Measurements from ENCODE around the gene TFPI.
A peak's percentile ranks its signal among the peaks of the same experiment; 100 is the strongest.

The TFPI gene

GRCh38 chr2:187435756-187436155 is 118.5 kb downstream of the TFPI start:
- Histone ChIP-seq H3K23ac (ENCODE audit: low read length in 2 of 2) (no peak overlapping the region), H3K18ac (ENCODE audit: low read depth in 1 of 2, low read length in 2 of 2) (no peak overlapping the region)

GRCh38 chr2:187435078-187435477 is 119.2 kb downstream of the TFPI start:
- no peak overlapping the region for H4K8ac ChIP-seq (ENCODE audit: low read length)
- no peak overlapping the region for H3K27ac ChIP-seq (ENCODE audit: low read length, poor library complexity, severe bottlenecking)
- H4K91ac ChIP-seq (ENCODE audit: low read length), result no peak overlapping the region
- 85% methylated on average over 3 of the region's 3 CpGs for WGBS
- no peaks in the 10 kb centered on the region for H3K36me3 ChIP-seq (ENCODE audit: control insufficient read depth in 1 of 2, insufficient read depth in 2 of 2, low read depth in 1 of 2, low read length in 2 of 2)
- no peaks in the 10 kb centered on the region for H3K4me1 ChIP-seq (ENCODE audit: control insufficient read depth, insufficient read depth, low read depth, low read length)
- no peak overlapping the region for H2AK5ac ChIP-seq (ENCODE audit: low read length, severe bottlenecking)
- H2BK120ac ChIP-seq (ENCODE audit: low read depth, low read length), result no peak overlapping the region
- no peak overlapping the region for H2BK15ac ChIP-seq (ENCODE audit: low read depth, poor library complexity, severe bottlenecking)
- no peak for DNase-seq
- no peak overlapping the region for H2AFZ ChIP-seq (ENCODE audit: low read depth, low read length)
- H3K18ac ChIP-seq (ENCODE audit: low read depth in 1 of 2, low read length in 2 of 2), result no peak overlapping the region
- H3K4me3 ChIP-seq (ENCODE audit: insufficient read depth in 1 of 2, low read depth in 1 of 2, low read length in 2 of 2), result no peak overlapping the region
- no peak overlapping the region for H3K9ac ChIP-seq (ENCODE audit: low read length)
- no peaks in the 10 kb centered on the region for H3K79me1 ChIP-seq (replicated peaks; ENCODE audit: low read length, poor library complexity, severe bottlenecking)
- H2BK5ac ChIP-seq (ENCODE audit: low read depth, low read length, poor library complexity, severe bottlenecking), result no peak overlapping the region
- no peak overlapping the region for H3K4ac ChIP-seq (ENCODE audit: low read depth in 1 of 2, low read length in 2 of 2)
- H3K27me3 ChIP-seq (ENCODE audit: control insufficient read depth in 1 of 2, insufficient read depth in 1 of 2, low read length in 2 of 2), result no peaks in the 10 kb centered on the region
- no peak overlapping the region for H3K4me2 ChIP-seq (ENCODE audit: low read length, poor library complexity, severe bottlenecking)
- no peaks in the 10 kb centered on the region for H3K9me3 ChIP-seq (ENCODE audit: control insufficient read depth, low read length)
- no peak overlapping the region for H3K14ac ChIP-seq (ENCODE audit: low read length in 2 of 2)
- no peak overlapping the region for H2BK12ac ChIP-seq (ENCODE audit: low read length in 2 of 2)
- H3K23ac ChIP-seq (ENCODE audit: low read length in 2 of 2), result no peak overlapping the region

More at GRCh38 chr2:187435756-187436155, 118.5 kb downstream of the TFPI start:
- no peaks in the 10 kb centered on the region for H3K4me1 ChIP-seq (ENCODE audit: control insufficient read depth, insufficient read depth, low read depth, low read length)
- no peak overlapping the region for H3K4me2 ChIP-seq (ENCODE audit: low read length, poor library complexity, severe bottlenecking)
- 29% methylated on average over 2 of the region's 4 CpGs for WGBS
- no peaks in the 10 kb centered on the region for H3K9me3 ChIP-seq (ENCODE audit: control insufficient read depth, low read length)
- no peak overlapping the region for H2BK120ac ChIP-seq (ENCODE audit: low read depth, low read length)
- H3K27ac ChIP-seq (ENCODE audit: low read length, poor library complexity, severe bottlenecking), result no peak overlapping the region
- H3K79me1 ChIP-seq (replicated peaks; ENCODE audit: low read length, poor library complexity, severe bottlenecking), result no peaks in the 10 kb centered on the region
- H3K4ac ChIP-seq (ENCODE audit: low read depth in 1 of 2, low read length in 2 of 2), result no peak overlapping the region
- H3K14ac ChIP-seq (ENCODE audit: low read length in 2 of 2), result no peak overlapping the region
- no peak for DNase-seq
- no peak overlapping the region for H2AFZ ChIP-seq (ENCODE audit: low read depth, low read length)
- no peak overlapping the region for H3K9ac ChIP-seq (ENCODE audit: low read length)
- H2BK5ac ChIP-seq (ENCODE audit: low read depth, low read length, poor library complexity, severe bottlenecking), result no peak overlapping the region
- no peaks in the 10 kb centered on the region for H3K36me3 ChIP-seq (ENCODE audit: control insufficient read depth in 1 of 2, insufficient read depth in 2 of 2, low read depth in 1 of 2, low read length in 2 of 2)
- no peaks in the 10 kb centered on the region for H3K27me3 ChIP-seq (ENCODE audit: control insufficient read depth in 1 of 2, insufficient read depth in 1 of 2, low read length in 2 of 2)
- no peak overlapping the region for H2BK15ac ChIP-seq (ENCODE audit: low read depth, poor library complexity, severe bottlenecking)
- no peak overlapping the region for H4K91ac ChIP-seq (ENCODE audit: low read length)
- H4K8ac ChIP-seq (ENCODE audit: low read length), result no peak overlapping the region
- no peak overlapping the region for H3K4me3 ChIP-seq (ENCODE audit: insufficient read depth in 1 of 2, low read depth in 1 of 2, low read length in 2 of 2)
- H2AK5ac ChIP-seq (ENCODE audit: low read length, severe bottlenecking), result no peak overlapping the region
- H2BK12ac ChIP-seq (ENCODE audit: low read length in 2 of 2), result no peak overlapping the region

- Histone ChIP-seq H4K8ac (ENCODE audit: low read length) (no peak overlapping the region), H3K23ac (ENCODE audit: low read length in 2 of 2) (no peak overlapping the region), H2AFZ (ENCODE audit: low read depth, low read length) (no peak overlapping the region), H2BK15ac (ENCODE audit: low read depth, poor library complexity, severe bottlenecking) (no peak overlapping the region), H3K4me1 (ENCODE audit: control insufficient read depth, insufficient read depth, low read depth, low read length) (no peaks in the 10 kb centered on the region), H2BK5ac (ENCODE audit: low read depth, low read length, poor library complexity, severe bottlenecking) (no peak overlapping the region), H3K36me3 (ENCODE audit: control insufficient read depth in 1 of 2, insufficient read depth in 2 of 2, low read depth in 1 of 2, low read length in 2 of 2) (no peaks in the 10 kb centered on the region), H3K14ac (ENCODE audit: low read length in 2 of 2) (no peak overlapping the region), H3K4me3 (ENCODE audit: insufficient read depth in 1 of 2, low read depth in 1 of 2, low read length in 2 of 2) (no peak overlapping the region), H3K9me3 (ENCODE audit: control insufficient read depth, low read length) (no peaks in the 10 kb centered on the region), H3K4me2 (ENCODE audit: low read length, poor library complexity, severe bottlenecking) (no peak overlapping the region), H2AK5ac (ENCODE audit: low read length, severe bottlenecking) (no peak overlapping the region), H3K9ac (ENCODE audit: low read length) (peak overlapping the region; percentile 42), H2BK120ac (ENCODE audit: low read depth, low read length) (no peak overlapping the region), H4K91ac (ENCODE audit: low read length) (no peak overlapping the region), H3K4ac (ENCODE audit: low read depth in 1 of 2, low read length in 2 of 2) (no peak overlapping the region), H3K18ac (ENCODE audit: low read depth in 1 of 2, low read length in 2 of 2) (no peak overlapping the region), H3K27me3 (ENCODE audit: control insufficient read depth in 1 of 2, insufficient read depth in 1 of 2, low read length in 2 of 2) (no peaks in the 10 kb centered on the region), H2BK12ac (ENCODE audit: low read length in 2 of 2) (no peak overlapping the region), H3K79me1 (replicated peaks; ENCODE audit: low read length, poor library complexity, severe bottlenecking) (no peaks in the 10 kb centered on the region), H3K27ac (ENCODE audit: low read length, poor library complexity, severe bottlenecking) (no peak overlapping the region)
- no CpG with 5 or more reads among the region's 1 CpG for WGBS
- DNase-seq, result no peak
These were observed 119.9 kb downstream of the TFPI start for GRCh38 chr2:187434342-187434785.

GRCh38 chr2:187431911-187432310 is 122.3 kb downstream of the TFPI start:
- Histone ChIP-seq H3K79me1 (replicated peaks; ENCODE audit: low read length, poor library complexity, severe bottlenecking) (no peaks in the 10 kb centered on the region), H3K4me3 (ENCODE audit: insufficient read depth in 1 of 2, low read depth in 1 of 2, low read length in 2 of 2) (no peak overlapping the region), H3K23ac (ENCODE audit: low read length in 2 of 2) (no peak overlapping the region), H3K14ac (ENCODE audit: low read length in 2 of 2) (no peak overlapping the region), H2AK5ac (ENCODE audit: low read length, severe bottlenecking) (no peak overlapping the region), H2AFZ (ENCODE audit: low read depth, low read length) (no peak overlapping the region), H2BK12ac (ENCODE audit: low read length in 2 of 2) (no peak overlapping the region), H4K91ac (ENCODE audit: low read length) (no peak overlapping the region), H3K27me3 (ENCODE audit: control insufficient read depth in 1 of 2, insufficient read depth in 1 of 2, low read length in 2 of 2) (no peaks in the 10 kb centered on the region), H3K18ac (ENCODE audit: low read depth in 1 of 2, low read length in 2 of 2) (no peak overlapping the region), H3K4me1 (ENCODE audit: control insufficient read depth, insufficient read depth, low read depth, low read length) (no peaks in the 10 kb centered on the region), H3K36me3 (ENCODE audit: control insufficient read depth in 1 of 2, insufficient read depth in 2 of 2, low read depth in 1 of 2, low read length in 2 of 2) (no peaks in the 10 kb centered on the region), H2BK120ac (ENCODE audit: low read depth, low read length) (no peak overlapping the region), H4K8ac (ENCODE audit: low read length) (no peak overlapping the region), H2BK5ac (ENCODE audit: low read depth, low read length, poor library complexity, severe bottlenecking) (no peak overlapping the region), H3K27ac (ENCODE audit: low read length, poor library complexity, severe bottlenecking) (no peak overlapping the region), H3K4ac (ENCODE audit: low read depth in 1 of 2, low read length in 2 of 2) (no peak overlapping the region), H2BK15ac (ENCODE audit: low read depth, poor library complexity, severe bottlenecking) (no peak overlapping the region), H3K4me2 (ENCODE audit: low read length, poor library complexity, severe bottlenecking) (no peak overlapping the region), H3K9me3 (ENCODE audit: control insufficient read depth, low read length) (no peaks in the 10 kb centered on the region), H3K9ac (ENCODE audit: low read length) (no peak overlapping the region)
- no peak for DNase-seq
